Measurements from ENCODE around the gene CYP2W1.

DNA sequence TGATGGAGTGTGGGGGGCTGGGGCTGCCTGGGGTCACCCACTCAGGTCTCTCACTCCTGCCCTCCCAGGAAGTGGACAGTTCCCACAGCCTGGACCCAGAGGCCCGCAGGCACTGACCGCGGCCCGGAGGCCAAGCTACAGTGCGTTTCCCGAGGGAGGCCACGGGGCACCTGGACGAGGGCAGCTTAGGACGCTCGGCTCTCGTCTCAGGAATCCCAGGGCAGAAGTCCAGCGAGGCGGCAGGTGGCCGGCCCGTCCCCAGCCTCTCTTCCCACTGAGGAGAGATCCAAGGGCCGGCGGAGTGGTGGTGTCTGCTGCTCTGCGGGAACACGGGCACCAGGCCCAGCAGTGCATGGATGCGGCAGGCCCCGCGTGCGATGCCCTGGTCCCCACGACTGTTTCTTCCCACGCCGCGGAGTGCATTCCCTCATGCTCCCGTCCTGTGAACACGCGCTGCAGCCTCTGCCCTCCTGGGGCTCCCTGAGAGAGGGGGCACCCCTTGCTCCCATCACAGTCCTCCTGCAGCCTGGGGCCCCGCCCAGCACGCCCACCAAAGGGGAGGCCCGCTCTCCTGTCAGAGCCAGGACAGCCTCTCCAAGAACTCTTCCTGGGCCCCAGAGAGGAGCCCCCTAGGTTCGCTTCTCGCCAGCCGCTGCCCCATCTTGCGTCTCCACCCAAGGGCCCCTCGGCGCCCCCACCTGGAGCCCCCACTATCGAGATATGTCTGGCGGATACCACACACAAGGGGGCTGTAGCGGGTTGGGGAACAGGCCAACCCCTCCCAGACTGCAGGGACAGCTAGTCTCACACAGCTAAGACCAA is 37.0 kb downstream of the CYP2W1 start:
- TF ChIP-seq, protein P1, sequence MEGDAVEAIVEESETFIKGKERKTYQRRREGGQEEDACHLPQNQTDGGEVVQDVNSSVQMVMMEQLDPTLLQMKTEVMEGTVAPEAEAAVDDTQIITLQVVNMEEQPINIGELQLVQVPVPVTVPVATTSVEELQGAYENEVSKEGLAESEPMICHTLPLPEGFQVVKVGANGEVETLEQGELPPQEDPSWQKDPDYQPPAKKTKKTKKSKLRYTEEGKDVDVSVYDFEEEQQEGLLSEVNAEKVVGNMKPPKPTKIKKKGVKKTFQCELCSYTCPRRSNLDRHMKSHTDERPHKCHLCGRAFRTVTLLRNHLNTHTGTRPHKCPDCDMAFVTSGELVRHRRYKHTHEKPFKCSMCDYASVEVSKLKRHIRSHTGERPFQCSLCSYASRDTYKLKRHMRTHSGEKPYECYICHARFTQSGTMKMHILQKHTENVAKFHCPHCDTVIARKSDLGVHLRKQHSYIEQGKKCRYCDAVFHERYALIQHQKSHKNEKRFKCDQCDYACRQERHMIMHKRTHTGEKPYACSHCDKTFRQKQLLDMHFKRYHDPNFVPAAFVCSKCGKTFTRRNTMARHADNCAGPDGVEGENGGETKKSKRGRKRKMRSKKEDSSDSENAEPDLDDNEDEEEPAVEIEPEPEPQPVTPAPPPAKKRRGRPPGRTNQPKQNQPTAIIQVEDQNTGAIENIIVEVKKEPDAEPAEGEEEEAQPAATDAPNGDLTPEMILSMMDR (IDR thresholded peaks at IDR 0.05), result no peak
- no peak for TF ChIP-seq RORB (CRISPR knock-in tag; IDR thresholded peaks at IDR 0.05)
- TF ChIP-seq, protein P2, sequence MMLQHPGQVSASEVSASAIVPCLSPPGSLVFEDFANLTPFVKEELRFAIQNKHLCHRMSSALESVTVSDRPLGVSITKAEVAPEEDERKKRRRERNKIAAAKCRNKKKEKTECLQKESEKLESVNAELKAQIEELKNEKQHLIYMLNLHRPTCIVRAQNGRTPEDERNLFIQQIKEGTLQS (CRISPR knock-in tag; conservative IDR thresholded peaks at IDR 0.05), result no peak
- no peak for TF ChIP-seq TCF7 (CRISPR knock-in tag; IDR thresholded peaks at IDR 0.05; ENCODE audit: low read depth)
- TF ChIP-seq, protein P3, sequence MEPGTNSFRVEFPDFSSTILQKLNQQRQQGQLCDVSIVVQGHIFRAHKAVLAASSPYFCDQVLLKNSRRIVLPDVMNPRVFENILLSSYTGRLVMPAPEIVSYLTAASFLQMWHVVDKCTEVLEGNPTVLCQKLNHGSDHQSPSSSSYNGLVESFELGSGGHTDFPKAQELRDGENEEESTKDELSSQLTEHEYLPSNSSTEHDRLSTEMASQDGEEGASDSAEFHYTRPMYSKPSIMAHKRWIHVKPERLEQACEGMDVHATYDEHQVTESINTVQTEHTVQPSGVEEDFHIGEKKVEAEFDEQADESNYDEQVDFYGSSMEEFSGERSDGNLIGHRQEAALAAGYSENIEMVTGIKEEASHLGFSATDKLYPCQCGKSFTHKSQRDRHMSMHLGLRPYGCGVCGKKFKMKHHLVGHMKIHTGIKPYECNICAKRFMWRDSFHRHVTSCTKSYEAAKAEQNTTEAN (CRISPR knock-in tag; IDR thresholded peaks at IDR 0.05), result no peak
- TF ChIP-seq, protein P4, sequence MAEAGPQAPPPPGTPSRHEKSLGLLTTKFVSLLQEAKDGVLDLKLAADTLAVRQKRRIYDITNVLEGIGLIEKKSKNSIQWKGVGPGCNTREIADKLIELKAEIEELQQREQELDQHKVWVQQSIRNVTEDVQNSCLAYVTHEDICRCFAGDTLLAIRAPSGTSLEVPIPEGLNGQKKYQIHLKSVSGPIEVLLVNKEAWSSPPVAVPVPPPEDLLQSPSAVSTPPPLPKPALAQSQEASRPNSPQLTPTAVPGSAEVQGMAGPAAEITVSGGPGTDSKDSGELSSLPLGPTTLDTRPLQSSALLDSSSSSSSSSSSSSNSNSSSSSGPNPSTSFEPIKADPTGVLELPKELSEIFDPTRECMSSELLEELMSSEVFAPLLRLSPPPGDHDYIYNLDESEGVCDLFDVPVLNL (CRISPR knock-in tag; IDR thresholded peaks at IDR 0.05; ENCODE audit: borderline replicate concordance, low read depth), result no peak
- TF ChIP-seq, protein P5, sequence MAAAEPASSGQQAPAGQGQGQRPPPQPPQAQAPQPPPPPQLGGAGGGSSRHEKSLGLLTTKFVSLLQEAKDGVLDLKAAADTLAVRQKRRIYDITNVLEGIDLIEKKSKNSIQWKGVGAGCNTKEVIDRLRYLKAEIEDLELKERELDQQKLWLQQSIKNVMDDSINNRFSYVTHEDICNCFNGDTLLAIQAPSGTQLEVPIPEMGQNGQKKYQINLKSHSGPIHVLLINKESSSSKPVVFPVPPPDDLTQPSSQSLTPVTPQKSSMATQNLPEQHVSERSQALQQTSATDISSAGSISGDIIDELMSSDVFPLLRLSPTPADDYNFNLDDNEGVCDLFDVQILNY (CRISPR knock-in tag; IDR thresholded peaks at IDR 0.05), result no peak
- no peak for TF ChIP-seq SP1 (CRISPR knock-in tag; conservative IDR thresholded peaks at IDR 0.05)
- TF ChIP-seq NFE2L1 (CRISPR knock-in tag; IDR thresholded peaks at IDR 0.05), result no peak
- TF ChIP-seq, protein P6, sequence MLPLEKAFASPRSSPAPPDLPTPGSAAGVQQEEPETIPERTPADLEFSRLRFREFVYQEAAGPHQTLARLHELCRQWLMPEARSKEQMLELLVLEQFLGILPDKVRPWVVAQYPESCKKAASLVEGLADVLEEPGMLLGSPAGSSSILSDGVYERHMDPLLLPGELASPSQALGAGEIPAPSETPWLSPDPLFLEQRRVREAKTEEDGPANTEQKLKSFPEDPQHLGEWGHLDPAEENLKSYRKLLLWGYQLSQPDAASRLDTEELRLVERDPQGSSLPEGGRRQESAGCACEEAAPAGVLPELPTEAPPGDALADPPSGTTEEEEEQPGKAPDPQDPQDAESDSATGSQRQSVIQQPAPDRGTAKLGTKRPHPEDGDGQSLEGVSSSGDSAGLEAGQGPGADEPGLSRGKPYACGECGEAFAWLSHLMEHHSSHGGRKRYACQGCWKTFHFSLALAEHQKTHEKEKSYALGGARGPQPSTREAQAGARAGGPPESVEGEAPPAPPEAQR (CRISPR knock-in tag; IDR thresholded peaks at IDR 0.05), result no peak
